K562 (cell line): ENCODE results near the gene KANK2. TPM values are rescaled to one million over a fixed set of nuclear protein-coding genes. Genes with fewer than 3 reads are reported as not detected.

ENCODE experiments used
- ATAC-seq: fragments of 200-7000 bp; cut with Tn5 transposase; 3 replicates; pipeline ENCODE4 v1.9.1; 2020; ENCODE audit warnings: moderate library complexity
- BruUV-seq: library from RNA; stranded (reverse); fragments of 400-500 nt; replicated peaks from 2 replicates; lab custom pipeline; 2021; lab: Mats Ljungman, UMichigan
- CTCF ChIA-PET: fragments of 300-600 bp; formaldehyde crosslinking; extraction: SDS; loops from one replicate; lab custom pipeline; 2021; ENCODE audit warnings: low intra/inter-chr PET ratio; lab: Yijun Ruan, JAX
- POLR2A ChIA-PET: fragments of 300-600, 350-650 bp; sonication (Branson Sonifier 250); formaldehyde crosslinking; extraction: SDS; loops from one replicate; lab custom pipeline; 2021; ENCODE audit warnings: antibody characterized with exemption, inconsistent platforms; lab: Yijun Ruan, JAX
- DNase-seq, 4 experiments: peaks; one replicate each; pipeline versions ENCODE4 v3.0.0 to v3.0.0-alpha.2; 2011 to 2018; ENCODE audit warnings: low spot score in 3 of 4, mixed read lengths in 3 of 4; ENCODE audit errors: extremely low read depth in 1 of 4
- FAIRE-seq: peaks from 2 replicates; lab custom pipeline; 2011; peaks lifted over from hg19 to GRCh38; lab: Jason Lieb, UNC
- H2AFZ ChIP-seq: 2 replicates; pipeline ENCODE4 v1.6.0; 2011; ENCODE audit warnings: low read depth, low read length, control low read depth, inconsistent platforms
- H3K27ac ChIP-seq: fragments of 200-600 bp; 3 replicates; pipeline ENCODE4 v1.8.0; 2011; ENCODE audit warnings: low read depth, mild to moderate bottlenecking, control low read depth, inconsistent platforms, low read length, moderate library complexity, mixed read lengths; ENCODE audit errors: extremely low read depth
- H3K27me3 ChIP-seq, 2 experiments: fragments of 300-600 bp in 1 of 2; 2 replicates in 1 of 2; 3 replicates in 1 of 2; pipeline versions ENCODE4 v1.6.0 to v1.8.0; 2011; ENCODE audit warnings: inconsistent platforms in 2 of 2, low read length in 2 of 2, mild to moderate bottlenecking in 1 of 2, mixed read lengths in 1 of 2, moderate library complexity in 1 of 2; ENCODE audit not compliant: control insufficient read depth in 2 of 2, insufficient read depth in 2 of 2
- H3K36me3 ChIP-seq: fragments of 300-600 bp; 3 replicates; pipeline ENCODE4 v1.8.0; 2011; ENCODE audit warnings: mild to moderate bottlenecking, low read length, inconsistent platforms; ENCODE audit not compliant: control insufficient read depth, insufficient read depth
- H3K4me1 ChIP-seq, 2 experiments: fragments of 200-600 bp in 1 of 2; replicated peaks in 1 of 2; 2 replicates in 1 of 2; 3 replicates in 1 of 2; pipeline versions ENCODE4 v1.5.1 to v1.8.0; 2011; ENCODE audit warnings: inconsistent platforms in 2 of 2, low read length in 2 of 2, mild to moderate bottlenecking in 1 of 2, mixed read lengths in 1 of 2, moderate library complexity in 1 of 2; ENCODE audit not compliant: control insufficient read depth in 2 of 2, insufficient read depth in 2 of 2
- H3K4me2 ChIP-seq: 2 replicates; pipeline ENCODE4 v1.6.1; 2011; ENCODE audit warnings: low read length, control low read depth, inconsistent platforms, mixed read lengths; ENCODE audit not compliant: insufficient read depth
- H3K4me3 ChIP-seq: fragments of 200-600 bp; sonication (generic), shearing (Covaris generic); 2 replicates; pipeline ENCODE4 v1.5.1; 2016; ENCODE audit warnings: control low read depth, inconsistent platforms
- H3K79me2 ChIP-seq: fragments of 200-600 bp; 3 replicates; pipeline ENCODE4 v1.8.0; 2011; ENCODE audit warnings: low read length, inconsistent platforms; ENCODE audit not compliant: control insufficient read depth, insufficient read depth
- H3K9ac ChIP-seq, 2 experiments: 2 replicates each; pipeline versions ENCODE4 v1.6.0 to v1.6.1; 2011; ENCODE audit warnings: low read depth in 2 of 2, low read length in 2 of 2, control low read depth in 1 of 2, inconsistent platforms in 1 of 2, mild to moderate bottlenecking in 1 of 2, mixed read lengths in 1 of 2; ENCODE audit not compliant: insufficient read depth in 1 of 2
- H3K9me1 ChIP-seq: one replicate; pipeline ENCODE4 v1.6.0; 2011; ENCODE audit warnings: inconsistent platforms, mild to moderate bottlenecking, low read length, moderate library complexity; ENCODE audit not compliant: control insufficient read depth, insufficient read depth
- H3K9me3 ChIP-seq: replicated peaks from 2 replicates; pipeline ENCODE4 v1.5.1; 2011; ENCODE audit warnings: low read depth, low read length, inconsistent platforms; ENCODE audit not compliant: control insufficient read depth, insufficient read depth
- H4K20me1 ChIP-seq: replicated peaks from 2 replicates; pipeline ENCODE4 v1.6.1; 2011; ENCODE audit warnings: low read length, inconsistent platforms, mixed read lengths; ENCODE audit not compliant: control insufficient read depth, insufficient read depth
- CBX3 ChIP-seq, 2 experiments: IDR thresholded peaks; 1 replicate in 1 of 2; 2 replicates in 1 of 2; pipeline ENCODE4 v1.6.1; 2012; ENCODE audit warnings: inconsistent platforms in 2 of 2, low read length in 2 of 2, borderline replicate concordance in 1 of 2, control low read depth in 1 of 2
- MYBL2 ChIP-seq, 2 experiments: fragments of 450-650 bp in 1 of 2; sonication (generic) in 1 of 2; formaldehyde crosslinking in 1 of 2; IDR thresholded peaks; 2 replicates each; pipeline versions ENCODE4 v1.6.1 to v1.8.1; 2017 to 2022; ENCODE audit warnings: borderline replicate concordance in 1 of 2, inconsistent platforms in 1 of 2, low read depth in 1 of 2, mild to moderate bottlenecking in 1 of 2, missing genetic modification reagents in 1 of 2, moderate library complexity in 1 of 2
- SAFB ChIP-seq: fragments of 200-400 bp; formaldehyde crosslinking; IDR thresholded peaks from 2 replicates; pipeline ENCODE4 v1.6.1; 2017; ENCODE audit warnings: low read depth, low read length, borderline replicate concordance
- ZNF253 ChIP-seq: fragments of 250-450 bp; sonication (Bioruptor Pico); conservative IDR thresholded peaks from 2 replicates; pipeline ENCODE4 v1.6.1; 2021; ENCODE audit warnings: mild to moderate bottlenecking
- ZNF347 ChIP-seq: fragments of 450-650 bp; formaldehyde crosslinking; IDR thresholded peaks from 2 replicates; pipeline ENCODE4 v1.4.0; 2020; ENCODE audit warnings: low read depth, mild to moderate bottlenecking, moderate library complexity
- ZNF766 ChIP-seq: fragments of 200-800 bp; sonication (Bioruptor generic); conservative IDR thresholded peaks from 2 replicates; pipeline ENCODE4 v1.6.1; 2016; ENCODE audit warnings: missing genetic modification characterization, missing compliant biosample characterization
- WGBS: fragments of 100-300 bp; shearing (Covaris generic); methylation state at CpG from one replicate; pipeline ENCODE4 v1.1.6; 2016; ENCODE audit warnings: low coverage, mixed read lengths; ENCODE audit not compliant: insufficient coverage; ENCODE audit errors: missing lambda C conversion rate; 5-methylcytosine and 5-hydroxymethylcytosine counted together
- in situ Hi-C: fragments of 300-500 bp; cut with MboI; formaldehyde crosslinking; loops from 4 replicates; pipeline ENCODE4 v1.15.0; 2018; ENCODE audit warnings: inconsistent platforms, mixed read lengths
- intact Hi-C: fragments of 100-400 bp; cut with micrococcal nuclease; formaldehyde crosslinking; loops from 2 replicates; pipeline ENCODE4 v1.14.2; 2022
- polyA plus RNA-seq, 8 experiments: library from polyadenylated mRNA; depleted of rRNA in 4 of 8; stranded (reverse) in 5 of 8; unstranded in 3 of 8; fragments of >200 nt; fragmentation: Nextera tagmentation in 2 of 8; fragmentation: Illumina TruSeq in 1 of 8; extraction: Ambion mirVana in 2 of 8; extraction: Trizol in 1 of 8; gene quantifications; 2 replicates each; pipeline versions ENCODE4 v1.2.1 to v1.2.3, GENCODE V29; 2011 to 2014; ENCODE audit warnings: inconsistent platforms in 1 of 8, missing spikeins in 1 of 8
- total RNA-seq, 7 experiments: library from RNA; depleted of rRNA in 6 of 7; stranded (reverse); fragments of >200 nt in 6 of 7; fragmentation: Illumina TruSeq in 2 of 7; extraction: Trizol in 2 of 7; gene quantifications; 2 replicates each; pipeline versions ENCODE4 v1.2.1 to v1.2.3, GENCODE V29; 2011 to 2021; ENCODE audit warnings: low replicate concordance in 1 of 7
- TF ChIP-seq, protein P1 (sequence below): fragments of 450-650 bp; IDR thresholded peaks from 2 replicates; pipeline ENCODE4 v1.6.1; 2018; ENCODE audit warnings: mild to moderate bottlenecking, low read depth; ENCODE audit not compliant: partially characterized antibody
- TF ChIP-seq, protein P2 (sequence below), 2 experiments: fragments of 450-650 bp in 1 of 2; sonication (generic) in 1 of 2; formaldehyde crosslinking; conservative IDR thresholded peaks; 2 replicates each; pipeline versions ENCODE4 v1.4.0 to v1.8.1; 2020 to 2022; ENCODE audit warnings: mild to moderate bottlenecking in 1 of 2, missing genetic modification reagents in 1 of 2

Gene KANK2
- total and polyA plus RNA-seq, 9 of the 15 experiments (the other 6 are each of a cell fraction or from before 2014, with no cell fraction given): 4.4 to 47.8 (median 21.3) TPM

DNA sequence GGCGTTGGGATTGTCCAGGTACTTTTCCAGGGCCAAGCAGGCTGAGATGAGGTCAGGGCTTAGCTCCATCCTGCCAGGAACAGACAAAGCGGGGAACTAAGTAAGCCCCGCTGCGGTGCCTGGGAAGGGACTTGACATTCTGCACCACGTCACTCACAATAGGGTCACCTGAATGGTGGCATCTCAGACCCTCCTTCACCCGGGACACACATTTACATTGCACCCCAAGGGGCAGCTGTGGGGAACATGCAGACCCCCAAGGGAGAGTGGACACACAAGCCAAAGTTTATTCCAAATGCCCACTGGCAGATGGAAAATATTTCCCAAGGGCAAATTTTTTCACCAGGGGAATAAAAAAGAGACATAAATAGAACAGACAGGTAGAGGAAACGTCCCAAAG, 21.4 kb downstream of the KANK2 start:
- Histone ChIP-seq H2AFZ (no peak overlapping the region), H3K4me2 (no peak overlapping the region), H3K4me3 (no peak overlapping the region), H3K9me3 (no peaks in the 10 kb centered on the region), H3K9ac (no peak overlapping the region), H3K27ac (no peak overlapping the region), H3K36me3 (peaks cover 50% of the 10 kb centered on the region; the same call in 2 of the 3 replicates), H3K79me2 (no peaks in the 10 kb centered on the region), H3K27me3 (no peaks in the 10 kb centered on the region), H3K9me1 (no peaks in the 10 kb centered on the region), H3K4me1 (peaks cover 0 to 5% of the 10 kb centered on the region in 2 experiments; a peak in 1 of 5 replicates), H4K20me1 (no peaks in the 10 kb centered on the region)
- BruUV-seq: no TSS peak
- ChIA-PET CTCF (no interaction called here), POLR2A (interaction anchor here (0.6 to 1.1 kb wide), 3 partner anchors 12 to 32 kb away, joined by 3 to 4 read pairs (median 3); partner anchors contain the start of gene KANK2)
- no peak for TF ChIP-seq SAFB
- TF ChIP-seq ZNF253: no peak
- TF ChIP-seq, protein P1, sequence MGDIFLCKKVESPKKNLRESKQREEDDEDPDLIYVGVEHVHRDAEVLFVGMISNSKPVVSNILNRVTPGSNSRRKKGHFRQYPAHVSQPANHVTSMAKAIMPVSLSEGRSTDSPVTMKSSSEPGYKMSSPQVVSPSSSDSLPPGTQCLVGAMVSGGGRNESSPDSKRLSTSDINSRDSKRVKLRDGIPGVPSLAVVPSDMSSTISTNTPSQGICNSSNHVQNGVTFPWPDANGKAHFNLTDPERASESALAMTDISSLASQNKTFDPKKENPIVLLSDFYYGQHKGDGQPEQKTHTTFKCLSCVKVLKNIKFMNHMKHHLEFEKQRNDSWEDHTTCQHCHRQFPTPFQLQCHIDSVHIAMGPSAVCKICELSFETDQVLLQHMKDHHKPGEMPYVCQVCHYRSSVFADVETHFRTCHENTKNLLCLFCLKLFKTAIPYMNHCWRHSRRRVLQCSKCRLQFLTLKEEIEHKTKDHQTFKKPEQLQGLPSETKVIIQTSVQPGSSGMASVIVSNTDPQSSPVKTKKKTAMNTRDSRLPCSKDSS: no peak
- no peak for TF ChIP-seq ZNF766 (CRISPR knock-in tag)
- no peak for TF ChIP-seq ZNF347 (CRISPR knock-in tag)
- no peak for TF ChIP-seq CBX3 (IDR thresholded peaks at IDR 0.05; ENCODE audit: borderline replicate concordance in 1 of 2, low read length in 2 of 2)
- no peak for TF ChIP-seq MYBL2 (IDR thresholded peaks at IDR 0.05; ENCODE audit: low read depth)
- no peak for TF ChIP-seq MYBL2 (CRISPR knock-in tag; IDR thresholded peaks at IDR 0.05; ENCODE audit: borderline replicate concordance)
- TF ChIP-seq, protein P2, sequence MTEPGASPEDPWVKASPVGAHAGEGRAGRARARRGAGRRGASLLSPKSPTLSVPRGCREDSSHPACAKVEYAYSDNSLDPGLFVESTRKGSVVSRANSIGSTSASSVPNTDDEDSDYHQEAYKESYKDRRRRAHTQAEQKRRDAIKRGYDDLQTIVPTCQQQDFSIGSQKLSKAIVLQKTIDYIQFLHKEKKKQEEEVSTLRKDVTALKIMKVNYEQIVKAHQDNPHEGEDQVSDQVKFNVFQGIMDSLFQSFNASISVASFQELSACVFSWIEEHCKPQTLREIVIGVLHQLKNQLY (CRISPR knock-in tag; conservative IDR thresholded peaks at IDR 0.05): no peak
- in situ Hi-C loops (no loop called here), intact Hi-C loops (no loop called here)
- no peak for DNase-seq
- WGBS: 77% methylated on average over 7 of the region's 7 CpGs
- FAIRE-seq: no peak
- ATAC-seq: no peak
